Neural crest cell (in vitro differentiated cells): ENCODE results near the gene ARID3A. TPM values are rescaled to one million over a fixed set of nuclear protein-coding genes. Genes with fewer than 3 reads are reported as not detected.
A peak's percentile ranks its signal among the peaks of the same experiment; 100 is the strongest.

Source experiments
- DNase-seq: peaks from one replicate; pipeline ENCODE4 v3.0.0; 2021; ENCODE audit warnings: low read depth, mixed read lengths, low spot score
- H3K27ac Mint-ChIP-seq: one replicate; pipeline ENCODE4 v1.8.0; 2021; ENCODE audit warnings: mild to moderate bottlenecking, mixed read lengths; ENCODE audit not compliant: unreplicated experiment
- H3K27me3 Mint-ChIP-seq: 2 replicates; pipeline ENCODE4 v1.8.0; 2021; ENCODE audit warnings: low read depth, mild to moderate bottlenecking, mixed read lengths
- H3K36me3 Mint-ChIP-seq: 2 replicates; pipeline ENCODE4 v1.8.0; 2021; ENCODE audit warnings: low read depth, mild to moderate bottlenecking, mixed read lengths
- H3K4me1 Mint-ChIP-seq: 2 replicates; pipeline ENCODE4 v1.8.0; 2021; ENCODE audit warnings: mixed read lengths
- H3K4me3 Mint-ChIP-seq: one replicate; pipeline ENCODE4 v1.8.0; 2021; ENCODE audit warnings: mild to moderate bottlenecking, mixed read lengths
- H3K9me3 Mint-ChIP-seq: 2 replicates; pipeline ENCODE4 v1.8.0; 2021; ENCODE audit warnings: mixed read lengths
- total RNA-seq: library from RNA; stranded (reverse); gene quantifications from 2 replicates; pipeline ENCODE4 v1.2.1, GENCODE V29; 2021
- TF ChIP-seq, protein P1 (sequence below): fragments of 200-600 bp; sonication (generic); conservative IDR thresholded peaks from 2 replicates; pipeline ENCODE4 v1.5.0; 2021; ENCODE audit warnings: antibody characterized with exemption, mild to moderate bottlenecking

ARID3A gene
- total RNA-seq, 1 donor from 2014 or later, result 48.4 TPM

DNA sequence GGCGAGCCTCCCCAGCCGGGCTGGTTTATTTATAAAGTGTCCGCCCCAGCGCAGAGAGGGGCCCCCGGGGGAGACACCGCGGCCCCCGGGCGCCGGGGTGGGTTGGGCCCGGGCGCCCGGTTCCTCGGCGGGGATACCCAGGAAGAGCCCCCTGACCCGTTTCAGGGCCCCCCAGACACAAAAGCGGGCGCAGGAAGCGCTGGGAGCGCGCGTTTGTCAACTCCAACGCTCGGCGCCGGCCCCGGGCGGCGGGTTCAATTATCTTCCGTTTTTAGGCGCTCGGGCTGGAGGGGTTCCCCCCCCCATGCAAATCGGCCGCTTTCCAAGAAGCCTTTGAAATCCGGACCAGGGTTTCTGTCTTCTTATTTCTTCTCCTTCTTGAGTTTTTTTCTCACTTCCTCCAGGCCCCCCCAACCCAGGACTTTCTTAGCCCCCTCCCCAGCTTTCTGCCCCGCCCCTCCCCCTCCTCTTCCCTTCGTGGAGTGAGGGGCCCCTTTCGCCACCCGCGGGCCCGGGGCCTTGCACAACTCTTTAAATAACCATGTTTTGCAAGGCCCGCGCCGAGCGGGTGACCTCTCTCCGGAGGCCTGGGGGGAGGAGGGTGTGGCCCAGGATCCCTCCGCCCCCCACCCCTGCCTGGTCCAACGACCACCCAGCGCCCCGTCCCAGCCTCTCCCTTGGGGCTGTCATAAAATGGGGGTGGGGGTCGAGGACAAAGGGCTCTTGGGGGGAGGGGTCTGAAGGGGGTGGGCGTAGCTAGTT, 935 bp downstream of the ARID3A start:
- H3K36me3 Mint-ChIP-seq, result no peaks in the 10 kb centered on the region
- H3K27me3 Mint-ChIP-seq, result peaks cover 12% of the 10 kb centered on the region
- H3K27ac Mint-ChIP-seq, result no peak overlapping the region
- peak overlapping the region; percentile 95 for H3K4me3 Mint-ChIP-seq
- TF ChIP-seq, protein P1, sequence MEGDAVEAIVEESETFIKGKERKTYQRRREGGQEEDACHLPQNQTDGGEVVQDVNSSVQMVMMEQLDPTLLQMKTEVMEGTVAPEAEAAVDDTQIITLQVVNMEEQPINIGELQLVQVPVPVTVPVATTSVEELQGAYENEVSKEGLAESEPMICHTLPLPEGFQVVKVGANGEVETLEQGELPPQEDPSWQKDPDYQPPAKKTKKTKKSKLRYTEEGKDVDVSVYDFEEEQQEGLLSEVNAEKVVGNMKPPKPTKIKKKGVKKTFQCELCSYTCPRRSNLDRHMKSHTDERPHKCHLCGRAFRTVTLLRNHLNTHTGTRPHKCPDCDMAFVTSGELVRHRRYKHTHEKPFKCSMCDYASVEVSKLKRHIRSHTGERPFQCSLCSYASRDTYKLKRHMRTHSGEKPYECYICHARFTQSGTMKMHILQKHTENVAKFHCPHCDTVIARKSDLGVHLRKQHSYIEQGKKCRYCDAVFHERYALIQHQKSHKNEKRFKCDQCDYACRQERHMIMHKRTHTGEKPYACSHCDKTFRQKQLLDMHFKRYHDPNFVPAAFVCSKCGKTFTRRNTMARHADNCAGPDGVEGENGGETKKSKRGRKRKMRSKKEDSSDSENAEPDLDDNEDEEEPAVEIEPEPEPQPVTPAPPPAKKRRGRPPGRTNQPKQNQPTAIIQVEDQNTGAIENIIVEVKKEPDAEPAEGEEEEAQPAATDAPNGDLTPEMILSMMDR, result no peak
- H3K9me3 Mint-ChIP-seq, result no peaks in the 10 kb centered on the region
- peak; percentile 53 for DNase-seq
- peaks cover 7% of the 10 kb centered on the region for H3K4me1 Mint-ChIP-seq

DNA sequence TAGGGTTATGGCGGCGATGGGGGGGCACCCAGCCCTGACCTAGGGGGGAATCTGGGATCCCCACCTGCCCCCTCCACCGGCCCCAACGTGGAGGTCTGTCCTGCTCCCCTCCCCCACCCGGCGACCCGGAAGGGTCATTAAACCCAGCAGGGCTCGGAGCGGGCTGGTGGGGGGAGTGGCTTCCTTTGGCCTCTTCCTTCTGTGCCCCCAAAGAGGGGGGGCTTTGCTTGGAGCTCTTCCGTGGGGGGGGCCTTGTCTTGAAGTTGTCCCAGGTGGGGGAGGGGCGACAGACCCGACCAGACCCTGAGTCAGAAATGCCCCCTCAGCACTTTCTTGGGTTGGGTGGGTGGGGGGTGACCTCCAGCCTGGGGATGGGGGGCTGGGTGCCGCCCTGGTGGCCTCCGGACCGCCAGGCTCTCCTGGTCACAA, 1.5 kb downstream of the ARID3A start:
- H3K27ac Mint-ChIP-seq, result no peak overlapping the region

GRCh38 chr19:927780-928401, 2.1 kb downstream of the ARID3A start:
- Mint-ChIP-seq H3K27me3 (peaks cover 9% of the 10 kb centered on the region), H3K27ac (no peak overlapping the region), H3K9me3 (no peaks in the 10 kb centered on the region), H3K4me1 (peaks cover 7% of the 10 kb centered on the region), H3K36me3 (no peaks in the 10 kb centered on the region), H3K4me3 (peak overlapping the region; percentile 95)
- DNase-seq, result no peak
- TF ChIP-seq, protein P1, result no peak

More for the DNA sequence above, 1.5 kb downstream of the ARID3A start:
- DNase-seq, result peak; percentile 54
- H3K27me3 Mint-ChIP-seq, result peaks cover 9% of the 10 kb centered on the region
- TF ChIP-seq, protein P1, result no peak
- no peaks in the 10 kb centered on the region for H3K9me3 Mint-ChIP-seq
- H3K4me1 Mint-ChIP-seq, result peaks cover 4% of the 10 kb centered on the region
- no peaks in the 10 kb centered on the region for H3K36me3 Mint-ChIP-seq
- peak overlapping the region; percentile 95 for H3K4me3 Mint-ChIP-seq

DNA sequence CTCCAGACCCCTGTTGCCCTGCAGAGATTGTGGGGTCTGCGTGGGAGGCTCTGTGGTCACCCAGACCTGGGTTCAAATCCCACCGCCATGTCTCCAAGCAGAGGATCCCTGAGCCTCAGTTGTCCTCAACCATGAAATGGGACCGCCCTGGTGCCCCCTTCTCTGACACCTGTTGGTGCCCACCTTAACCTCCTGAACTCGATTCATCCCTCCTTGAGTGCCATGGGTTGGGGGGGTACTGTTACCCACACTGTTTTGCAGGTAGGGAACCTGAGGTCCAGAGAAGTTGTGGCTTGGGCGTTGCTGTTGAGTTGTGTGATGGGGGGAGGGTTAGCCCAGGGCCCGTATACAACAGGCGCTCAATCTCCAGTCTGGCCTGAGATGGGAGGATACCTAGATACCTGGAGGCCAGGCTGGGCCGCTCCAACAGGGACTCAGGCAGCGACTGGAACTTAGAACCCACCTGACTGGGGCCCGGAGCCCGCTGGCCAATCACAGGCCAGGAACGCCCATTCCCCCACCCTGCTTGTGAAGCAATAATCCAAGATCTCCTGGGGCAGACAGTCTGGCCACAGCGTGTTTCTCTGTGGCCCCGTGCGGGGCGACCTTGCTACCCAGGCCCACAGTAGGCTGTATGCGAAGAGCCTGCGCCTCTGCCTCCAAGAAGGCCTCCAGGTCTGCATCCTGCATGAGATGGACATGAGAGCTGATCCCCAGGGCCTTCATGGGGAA, 2.8 kb downstream of the ARID3A start:
- no peak overlapping the region for H3K27ac Mint-ChIP-seq
- peaks cover 4% of the 10 kb centered on the region for H3K27me3 Mint-ChIP-seq
- no peaks in the 10 kb centered on the region for H3K9me3 Mint-ChIP-seq
- peaks cover 4% of the 10 kb centered on the region for H3K4me1 Mint-ChIP-seq
- H3K4me3 Mint-ChIP-seq, result peak overlapping the region; percentile 66
- TF ChIP-seq, protein P1, result no peak
- H3K36me3 Mint-ChIP-seq, result no peaks in the 10 kb centered on the region
- no peak for DNase-seq

DNA sequence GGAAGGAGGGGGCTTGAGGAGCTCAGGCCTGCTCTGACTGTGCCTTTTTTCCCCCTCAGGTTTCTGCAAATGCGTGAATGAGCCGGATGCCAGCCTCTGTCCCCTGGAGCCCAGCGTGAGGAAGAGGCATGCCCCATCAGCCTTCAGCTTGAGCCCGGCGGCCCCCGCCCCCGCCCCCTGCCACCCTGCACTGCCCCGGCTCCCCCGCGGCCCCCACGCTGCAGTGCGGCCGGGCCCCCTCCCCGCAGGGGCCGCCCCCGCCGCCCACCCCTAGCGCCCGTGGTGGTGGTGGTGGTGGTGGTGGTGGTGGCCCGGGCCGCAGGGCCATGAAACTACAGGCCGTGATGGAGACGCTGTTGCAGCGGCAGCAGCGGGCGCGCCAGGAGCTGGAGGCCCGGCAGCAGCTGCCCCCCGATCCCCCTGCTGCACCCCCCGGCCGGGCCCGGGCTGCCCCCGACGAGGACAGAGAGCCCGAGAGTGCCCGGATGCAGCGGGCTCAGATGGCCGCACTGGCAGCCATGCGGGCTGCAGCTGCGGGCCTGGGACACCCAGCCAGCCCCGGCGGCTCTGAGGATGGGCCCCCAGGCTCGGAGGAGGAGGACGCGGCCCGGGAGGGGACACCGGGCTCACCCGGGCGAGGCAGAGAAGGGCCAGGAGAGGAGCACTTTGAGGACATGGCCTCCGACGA, 3.5 kb downstream of the ARID3A start:
- Mint-ChIP-seq H3K4me3 (no peak overlapping the region), H3K27me3 (peaks cover under 1% of the 10 kb centered on the region), H3K4me1 (peaks cover 4% of the 10 kb centered on the region), H3K9me3 (no peaks in the 10 kb centered on the region), H3K36me3 (no peaks in the 10 kb centered on the region), H3K27ac (no peak overlapping the region)
- DNase-seq, result no peak
- TF ChIP-seq, protein P1, result no peak
